IPS-20b (cell line): ENCODE measurements around the gene CTXN1.

ENCODE experiments used
- H3K27ac ChIP-seq: one replicate; pipeline ENCODE4 v1.5.1; 2013; ENCODE audit warnings: low read length
- H3K27me3 ChIP-seq: 2 replicates; pipeline ENCODE4 v1.6.1; 2013; ENCODE audit warnings: mild to moderate bottlenecking, low read length, inconsistent platforms; ENCODE audit not compliant: insufficient read depth
- H3K36me3 ChIP-seq: 2 replicates; pipeline ENCODE4 v1.6.1; 2013; ENCODE audit warnings: low read depth, mild to moderate bottlenecking, inconsistent platforms, low read length, moderate library complexity; ENCODE audit not compliant: insufficient read depth
- H3K4me1 ChIP-seq: 2 replicates; pipeline ENCODE4 v1.6.1; 2013; ENCODE audit warnings: mild to moderate bottlenecking, control low read depth, inconsistent platforms, low read length, moderate library complexity; ENCODE audit not compliant: insufficient read depth
- H3K4me3 ChIP-seq: 2 replicates; pipeline ENCODE4 v1.5.1; 2013; ENCODE audit warnings: mild to moderate bottlenecking, low read length, inconsistent platforms
- H3K9ac ChIP-seq: 2 replicates; pipeline ENCODE4 v1.6.1; 2013; ENCODE audit warnings: low read depth, mild to moderate bottlenecking, inconsistent platforms, low read length, moderate library complexity
- H3K9me3 ChIP-seq: 2 replicates; pipeline ENCODE4 v1.6.1; 2013; ENCODE audit warnings: mild to moderate bottlenecking, low read depth, low read length, inconsistent platforms; ENCODE audit not compliant: insufficient read depth

The CTXN1 gene

DNA sequence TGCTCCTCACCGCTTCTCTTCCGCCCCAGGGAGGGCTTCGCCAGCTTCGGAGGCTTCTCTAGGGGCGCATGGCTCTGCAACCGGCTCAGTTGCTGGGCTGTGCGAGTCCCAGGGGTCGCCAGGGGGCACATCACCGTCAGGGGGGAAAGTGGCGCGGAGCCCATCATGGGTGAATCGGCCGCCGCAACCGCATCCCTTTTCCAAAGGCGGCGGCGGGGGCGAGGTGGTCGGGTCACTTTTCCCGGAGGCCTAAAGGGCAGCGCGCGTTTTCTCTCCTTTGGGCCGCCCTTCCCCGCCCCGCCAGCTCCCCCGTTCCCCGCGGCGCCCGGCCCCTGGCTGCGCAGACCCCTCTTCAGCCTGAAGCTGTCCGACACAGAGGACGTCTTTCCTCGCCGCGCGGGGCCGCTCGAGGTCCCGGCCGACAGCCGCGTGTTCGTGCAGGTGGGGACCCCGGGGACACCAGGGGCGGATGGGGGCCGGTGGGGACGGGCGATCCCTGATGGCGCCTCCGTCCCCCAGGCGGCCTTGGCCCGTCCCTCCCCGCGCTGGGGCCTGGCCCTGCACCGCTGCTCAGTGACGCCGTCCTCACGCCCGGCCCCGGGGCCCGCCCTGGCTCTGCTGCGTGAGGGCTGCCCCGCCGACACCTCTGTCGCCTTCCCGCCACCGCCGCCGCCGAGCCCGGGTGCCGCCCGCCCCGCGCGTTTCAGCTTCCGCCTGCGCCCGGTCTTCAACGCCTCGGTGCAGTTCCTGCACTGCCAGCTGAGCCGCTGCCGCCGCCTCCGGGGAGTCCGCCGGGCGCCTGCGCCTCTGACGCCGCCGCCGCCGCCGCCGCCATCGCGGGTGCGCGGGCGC is 9.6 kb downstream of the CTXN1 start:
- peaks cover 52% of the 10 kb centered on the region for H3K27me3 ChIP-seq
- peaks cover 9% of the 10 kb centered on the region for H3K36me3 ChIP-seq
- H3K27ac ChIP-seq = no peak overlapping the region
- no peaks in the 10 kb centered on the region for H3K9me3 ChIP-seq
- peak overlapping the region; percentile 65; the same call in 1 of the 2 replicates for H3K4me3 ChIP-seq
- H3K9ac ChIP-seq = no peak overlapping the region
- no peaks in the 10 kb centered on the region; the same call in 1 of the 2 replicates for H3K4me1 ChIP-seq

DNA sequence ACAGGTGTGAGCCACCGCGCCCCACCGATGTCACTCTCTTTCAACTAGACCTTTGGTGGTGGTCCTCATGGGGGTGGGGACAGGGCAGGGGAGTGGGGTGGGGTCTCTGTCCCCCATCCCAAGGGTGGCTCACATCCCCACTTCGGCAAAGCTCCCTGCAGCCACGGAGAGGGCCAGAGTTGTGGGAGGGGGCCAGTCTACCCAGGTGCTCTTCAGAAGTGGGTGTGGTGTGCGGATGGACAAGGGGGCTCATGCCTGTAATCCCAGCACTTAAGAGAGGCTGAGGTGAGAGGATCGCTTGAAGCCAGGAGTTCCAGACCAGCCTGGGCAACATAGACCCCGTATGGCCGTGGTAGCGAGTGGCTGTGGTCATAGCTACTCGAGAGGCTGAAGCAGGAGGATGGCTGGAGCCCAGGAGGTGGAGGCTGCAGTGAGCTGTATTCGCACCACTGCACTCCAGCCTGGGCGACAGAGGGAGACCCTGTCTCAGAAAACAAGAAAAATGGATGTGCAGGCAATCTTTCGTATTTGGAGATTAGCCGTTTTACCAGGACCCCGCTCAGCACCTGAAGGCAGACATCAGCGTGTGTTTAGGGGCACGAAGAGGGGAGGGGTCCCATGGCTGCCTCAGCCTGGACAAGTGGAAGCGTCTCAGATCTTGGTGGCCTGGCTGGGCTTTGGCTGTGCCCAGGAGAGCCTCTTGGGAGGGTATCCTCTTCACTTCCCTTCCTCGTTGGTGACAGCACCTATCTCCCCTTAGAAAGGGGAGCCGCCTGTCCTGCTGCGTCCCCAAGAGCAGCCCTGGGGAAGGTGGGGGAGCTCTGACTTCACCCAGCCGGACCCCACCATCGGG is 10.5 kb downstream of the CTXN1 start:
- H3K4me1 ChIP-seq = no peaks in the 10 kb centered on the region; the same call in 1 of the 2 replicates
- no peaks in the 10 kb centered on the region for H3K9me3 ChIP-seq
- no peak overlapping the region for H3K9ac ChIP-seq
- peak overlapping the region; percentile 47; the same call in 1 of the 2 replicates for H3K4me3 ChIP-seq
- peaks cover 52% of the 10 kb centered on the region for H3K27me3 ChIP-seq
- no peak overlapping the region for H3K27ac ChIP-seq
- H3K36me3 ChIP-seq = peaks cover 16% of the 10 kb centered on the region

DNA sequence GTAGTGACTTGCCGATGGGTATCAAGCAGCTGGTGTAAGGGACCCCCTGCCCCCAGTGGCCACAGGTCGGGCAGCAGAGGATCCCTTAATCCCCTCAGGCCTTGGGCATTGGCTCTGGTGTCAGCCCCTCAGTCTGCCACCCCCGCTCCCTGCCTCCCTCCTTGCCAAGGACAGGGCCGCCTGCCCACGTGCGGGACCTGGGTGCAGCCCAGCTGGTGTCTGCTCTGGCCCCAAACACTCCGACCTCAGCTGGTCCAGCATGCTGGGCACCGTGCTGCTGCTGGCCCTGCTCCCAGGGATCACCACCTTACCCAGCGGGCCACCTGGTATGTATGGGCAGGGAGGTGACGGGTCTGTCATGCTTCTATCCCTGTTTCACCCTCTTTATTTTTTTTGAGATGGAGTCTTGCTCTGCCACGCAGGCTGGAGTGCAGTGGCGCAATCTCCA is 11.3 kb downstream of the CTXN1 start, which contains the start of gene TGFBR3L:
Gene TGFBR3L (plus strand): TSS at position 233 of the 448 bp plus-strand sequence.
- Histone ChIP-seq H3K9ac (no peak within 1 kb of the TSS), H3K4me3 (no peak within 1 kb of the TSS; the same call in 1 of the 2 replicates), H3K4me1 (no peaks in the 10 kb centered on the region; the same call in 1 of the 2 replicates), H3K27ac (no peak within 1 kb of the TSS), H3K27me3 (peaks cover 52% of the 10 kb centered on the region), H3K36me3 (peaks cover 20% of the 10 kb centered on the region), H3K9me3 (no peaks in the 10 kb centered on the region)

DNA sequence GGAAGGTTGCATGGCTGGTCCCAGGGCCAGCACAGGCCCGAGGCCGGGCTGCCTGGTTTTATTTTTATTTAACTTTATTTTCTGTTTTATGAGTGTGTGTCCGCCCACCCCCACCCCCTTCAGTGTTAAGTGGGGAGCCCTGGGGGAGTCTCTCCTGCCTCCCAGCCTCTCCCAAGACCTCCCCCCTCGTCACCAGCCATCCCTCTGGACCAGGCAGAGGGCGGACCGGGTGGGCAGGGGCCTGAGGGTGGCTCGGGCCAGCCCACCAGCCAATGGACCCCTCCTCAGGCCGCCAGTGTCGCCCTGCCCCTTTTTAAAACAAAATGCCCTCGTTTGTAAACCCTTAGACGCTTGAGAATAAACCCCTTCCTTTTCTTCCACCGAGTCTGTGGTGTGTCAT is 11.8 kb downstream of the CTXN1 start:
- peaks cover 50% of the 10 kb centered on the region for H3K27me3 ChIP-seq
- no peak overlapping the region for H3K4me3 ChIP-seq
- H3K27ac ChIP-seq = no peak overlapping the region
- no peaks in the 10 kb centered on the region for H3K9me3 ChIP-seq
- H3K36me3 ChIP-seq = peaks cover 20% of the 10 kb centered on the region
- no peak overlapping the region for H3K9ac ChIP-seq
- no peaks in the 10 kb centered on the region for H3K4me1 ChIP-seq

DNA sequence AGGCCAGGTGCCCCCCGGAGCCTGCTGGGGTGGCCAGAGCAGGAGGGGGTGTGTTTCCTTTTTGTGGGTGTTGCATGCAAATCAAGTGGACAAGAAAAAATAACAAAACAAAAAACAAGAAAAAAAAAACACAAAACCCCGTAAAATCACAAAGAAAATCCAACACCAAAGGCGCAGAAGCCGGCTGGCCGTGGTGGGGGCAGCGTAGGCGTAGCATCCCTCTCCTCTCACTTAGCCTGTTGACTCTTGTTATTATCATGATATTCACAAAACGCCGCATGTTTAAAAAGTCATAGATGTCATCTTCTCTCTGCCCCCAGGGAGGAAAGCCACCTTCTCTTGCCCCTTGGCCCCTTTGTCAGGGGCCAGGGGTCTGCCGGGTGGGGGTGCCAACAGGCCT is 12.3 kb downstream of the CTXN1 start:
- peaks cover 45% of the 10 kb centered on the region for H3K27me3 ChIP-seq
- peaks cover 20% of the 10 kb centered on the region for H3K36me3 ChIP-seq
- no peak overlapping the region for H3K27ac ChIP-seq
- H3K4me3 ChIP-seq = no peak overlapping the region
- no peaks in the 10 kb centered on the region for H3K4me1 ChIP-seq
- no peak overlapping the region for H3K9ac ChIP-seq
- no peaks in the 10 kb centered on the region for H3K9me3 ChIP-seq

DNA sequence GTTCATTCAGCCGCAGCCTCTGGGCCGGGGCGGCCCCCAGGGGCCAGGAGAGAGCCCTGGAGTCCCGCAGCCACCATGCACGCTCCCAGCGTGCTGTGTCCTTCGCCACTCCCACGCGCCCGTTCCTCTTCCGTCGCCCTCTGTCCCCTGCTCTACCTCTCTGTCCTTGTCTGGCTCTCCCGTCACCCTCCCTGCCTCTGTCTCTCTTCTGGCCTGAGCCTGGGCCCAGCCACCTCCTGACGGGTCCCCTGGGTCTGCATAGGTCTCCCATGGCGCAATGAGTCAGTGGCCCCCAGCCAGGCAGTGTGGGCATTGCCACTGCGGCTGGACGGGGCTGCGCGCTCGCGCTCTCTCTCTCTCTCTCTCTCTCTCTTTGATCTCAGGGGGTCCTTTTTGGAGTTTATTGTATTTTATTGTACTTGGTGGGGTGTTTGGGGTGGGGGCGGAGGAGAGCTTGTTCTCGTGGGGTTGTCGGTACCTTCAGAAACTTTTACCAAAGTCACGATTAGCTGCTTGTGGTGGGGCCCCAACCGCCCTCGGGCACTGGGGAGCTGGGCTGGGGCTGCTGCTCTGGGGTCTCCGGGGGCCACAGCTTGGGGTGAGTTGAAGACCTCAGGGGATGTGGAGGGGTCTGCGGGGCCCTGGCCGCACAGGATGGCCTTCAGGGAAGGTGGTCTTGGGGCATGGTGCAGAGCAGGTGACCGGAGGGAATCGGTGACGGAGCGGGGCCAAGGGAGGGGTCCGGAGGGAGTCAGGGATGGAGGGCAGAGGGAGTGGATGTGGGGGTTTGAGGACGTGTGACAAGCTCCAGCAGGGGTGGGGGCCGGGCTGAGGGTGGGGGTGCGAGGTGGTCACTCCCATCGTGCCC is 13.0 kb downstream of the CTXN1 start:
- Histone ChIP-seq H3K4me3 (no peak overlapping the region), H3K9ac (no peak overlapping the region), H3K27me3 (peaks cover 38% of the 10 kb centered on the region), H3K36me3 (peaks cover 20% of the 10 kb centered on the region), H3K27ac (no peak overlapping the region), H3K9me3 (no peaks in the 10 kb centered on the region), H3K4me1 (no peaks in the 10 kb centered on the region)

DNA sequence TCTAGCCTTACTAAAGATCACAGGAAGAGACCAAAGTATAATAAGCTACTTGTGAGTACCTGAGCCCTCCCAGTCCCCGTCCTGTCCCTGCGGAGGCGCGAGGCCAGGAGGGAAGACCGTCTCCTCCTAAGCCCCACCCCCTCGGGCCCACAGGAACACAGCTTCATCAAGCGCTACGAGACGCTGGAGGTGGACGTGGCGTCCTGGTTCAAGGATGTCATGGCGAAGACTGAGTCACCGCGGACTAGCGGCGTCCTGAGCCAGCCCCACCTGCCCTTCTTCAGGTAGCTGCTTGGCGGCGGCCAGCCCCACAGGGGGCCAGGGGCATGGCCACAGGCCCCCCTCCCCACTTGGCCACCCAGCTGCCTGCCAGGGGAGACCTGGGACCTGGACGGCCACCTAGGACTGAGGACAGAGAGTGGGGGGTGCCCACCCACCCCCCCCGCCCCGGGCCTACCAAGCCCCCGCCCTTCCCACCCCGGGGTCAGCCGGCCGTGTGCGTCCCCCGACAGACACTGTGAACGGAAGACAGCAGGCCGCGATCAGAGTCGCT is 13.7 kb downstream of the CTXN1 start:
- no peaks in the 10 kb centered on the region for H3K4me1 ChIP-seq

DNA sequence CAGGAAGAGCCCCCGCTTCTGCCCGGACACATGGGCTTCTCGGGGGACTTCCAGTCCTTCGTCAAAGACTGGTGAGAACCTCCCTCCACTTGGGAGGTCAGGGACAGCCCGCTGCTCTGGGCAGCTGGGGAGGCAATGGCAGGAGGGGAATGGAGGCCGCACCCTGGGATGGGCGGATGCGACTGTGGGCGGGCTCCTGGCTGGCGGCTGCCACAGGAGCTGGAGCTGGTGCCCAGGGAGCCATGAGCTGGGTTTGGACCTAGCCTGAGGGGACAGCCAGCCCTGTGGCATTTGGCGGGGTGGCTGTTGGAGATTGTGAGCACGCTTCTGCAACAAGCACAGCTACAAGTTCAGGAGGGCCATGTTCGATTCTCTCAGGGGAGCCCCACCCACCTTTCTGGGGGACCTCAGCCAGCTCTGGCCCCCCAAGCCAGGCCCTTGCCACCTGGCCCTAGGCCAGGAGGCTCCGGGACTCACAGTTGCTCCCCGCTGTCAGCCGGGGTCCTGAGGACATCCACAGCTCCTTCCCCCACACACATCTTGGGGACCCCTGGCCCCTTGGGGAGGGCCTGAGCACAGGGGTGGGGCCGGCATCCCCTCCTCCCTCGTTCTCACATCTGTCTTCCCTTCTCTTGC is 14.3 kb downstream of the CTXN1 start:
- H3K27ac ChIP-seq = no peak overlapping the region
- no peak overlapping the region for H3K9ac ChIP-seq
- H3K4me3 ChIP-seq = no peak overlapping the region
- peaks cover 25% of the 10 kb centered on the region for H3K27me3 ChIP-seq
- H3K4me1 ChIP-seq = no peaks in the 10 kb centered on the region
- H3K36me3 ChIP-seq = peaks cover 20% of the 10 kb centered on the region
- no peaks in the 10 kb centered on the region for H3K9me3 ChIP-seq

More for the DNA sequence above, 13.7 kb downstream of the CTXN1 start:
- H3K27ac ChIP-seq = no peak overlapping the region
- H3K36me3 ChIP-seq = peaks cover 20% of the 10 kb centered on the region
- no peak overlapping the region for H3K4me3 ChIP-seq
- H3K27me3 ChIP-seq = peaks cover 31% of the 10 kb centered on the region
- no peak overlapping the region for H3K9ac ChIP-seq
- no peaks in the 10 kb centered on the region for H3K9me3 ChIP-seq

DNA sequence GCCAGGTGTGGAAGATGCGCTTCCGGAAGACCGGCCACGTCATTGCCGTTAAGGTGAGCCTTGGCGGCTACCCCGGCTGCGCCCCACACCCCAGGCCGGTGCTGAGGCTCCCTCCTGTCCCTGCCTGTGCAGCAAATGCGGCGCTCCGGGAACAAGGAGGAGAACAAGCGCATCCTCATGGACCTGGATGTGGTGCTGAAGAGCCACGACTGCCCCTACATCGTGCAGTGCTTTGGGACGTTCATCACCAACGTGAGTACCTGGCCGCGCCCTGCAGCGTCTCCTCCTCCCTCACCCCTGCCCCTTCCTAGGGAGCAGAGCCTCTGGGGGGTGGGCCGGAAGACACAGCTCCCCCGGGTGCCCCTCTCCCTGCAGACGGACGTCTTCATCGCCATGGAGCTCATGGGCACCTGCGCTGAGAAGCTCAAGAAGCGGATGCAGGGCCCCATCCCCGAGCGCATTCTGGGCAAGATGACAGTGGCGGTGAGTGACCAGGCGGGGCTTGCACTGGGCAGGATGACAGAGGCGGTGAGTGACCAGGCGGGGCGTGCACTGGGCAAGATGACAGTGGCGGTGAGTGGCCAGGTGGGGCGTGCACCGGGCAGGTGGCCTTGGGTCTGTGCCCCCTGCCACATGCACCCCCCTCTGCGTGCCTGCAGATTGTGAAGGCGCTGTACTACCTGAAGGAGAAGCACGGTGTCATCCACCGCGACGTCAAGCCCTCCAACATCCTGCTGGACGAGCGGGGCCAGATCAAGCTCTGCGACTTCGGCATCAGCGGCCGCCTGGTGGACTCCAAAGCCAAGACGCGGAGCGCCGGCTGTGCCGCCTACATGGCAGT is 15.4 kb downstream of the CTXN1 start:
- peaks cover 14% of the 10 kb centered on the region for H3K27me3 ChIP-seq
- H3K4me1 ChIP-seq = no peaks in the 10 kb centered on the region
- peaks cover 24% of the 10 kb centered on the region for H3K36me3 ChIP-seq

DNA sequence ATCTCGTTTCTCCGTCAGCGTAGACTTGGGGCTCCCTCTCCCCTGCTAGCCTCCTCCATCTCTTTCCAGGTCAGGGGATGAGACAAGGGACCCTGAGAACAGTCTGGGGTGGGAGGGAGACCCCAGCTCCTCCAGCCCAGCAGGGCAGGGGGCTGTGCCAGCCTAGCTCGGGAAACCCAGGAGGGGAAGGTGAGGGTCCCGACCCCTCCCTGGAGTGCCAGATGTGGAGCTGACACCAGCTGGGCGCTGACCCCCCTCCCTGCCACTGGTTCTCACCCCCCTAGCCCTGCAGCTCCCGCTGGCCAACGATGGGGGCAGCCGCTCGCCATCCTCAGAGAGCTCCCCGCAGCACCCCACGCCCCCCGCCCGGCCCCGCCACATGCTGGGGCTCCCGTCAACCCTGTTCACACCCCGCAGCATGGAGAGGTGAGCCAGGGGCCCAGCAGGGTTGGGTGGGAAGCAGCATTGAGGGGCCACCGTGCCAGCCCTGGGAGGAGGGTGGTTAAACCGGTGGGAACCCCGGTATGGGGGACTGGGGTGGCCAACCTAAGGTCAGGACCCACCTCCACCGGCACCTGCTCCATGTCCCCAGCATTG is 16.4 kb downstream of the CTXN1 start:
- Histone ChIP-seq H3K9ac (no peak overlapping the region), H3K36me3 (peaks cover 24% of the 10 kb centered on the region), H3K4me1 (peaks cover 6% of the 10 kb centered on the region), H3K27me3 (peaks cover 4% of the 10 kb centered on the region), H3K4me3 (no peak overlapping the region), H3K27ac (no peak overlapping the region), H3K9me3 (no peaks in the 10 kb centered on the region)

More for the DNA sequence above, 15.4 kb downstream of the CTXN1 start:
- no peak overlapping the region for H3K27ac ChIP-seq
- no peaks in the 10 kb centered on the region for H3K9me3 ChIP-seq
- no peak overlapping the region for H3K4me3 ChIP-seq
- no peak overlapping the region for H3K9ac ChIP-seq
